HG03064 (cell line): ENCODE data around the gene NELL2.
"Not testable (repeated sequence)": the region's sequence is repeated elsewhere in the genome, so short reads cannot be mapped to it uniquely, and the experiment has no call there.

Experiments
- ATAC-seq: cut with Tn5 transposase; IDR thresholded peaks from one replicate; pipeline ENCODE4 v1.9.1; 2021; ENCODE audit warnings: low read depth; ENCODE audit not compliant: unreplicated experiment

NELL2 gene

DNA sequence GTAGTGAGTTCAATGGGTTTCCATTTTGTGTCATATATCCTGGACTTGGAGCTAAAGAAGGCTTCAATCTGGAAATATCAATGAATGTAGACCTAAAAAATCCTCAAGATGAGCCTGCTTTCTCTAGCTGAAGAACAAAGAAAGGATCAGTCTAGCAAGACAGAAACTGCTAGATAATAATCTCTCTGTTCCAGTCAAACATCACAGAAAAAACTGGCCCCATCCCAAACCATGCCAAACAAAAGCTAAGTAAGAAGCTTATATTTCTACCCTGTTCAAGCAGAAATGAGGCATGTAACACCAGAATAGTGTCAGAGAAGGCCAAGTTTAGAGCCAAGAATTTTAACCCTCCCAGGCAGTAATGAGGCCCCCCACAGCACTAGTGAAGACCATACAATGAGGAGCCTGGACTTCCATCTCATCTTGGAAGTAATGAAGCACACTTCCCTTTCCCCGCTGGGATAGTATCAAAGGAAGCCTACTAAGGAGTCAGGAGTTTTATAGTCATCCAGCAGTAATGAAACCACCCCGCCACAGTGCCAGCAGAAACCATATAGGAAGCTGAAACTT, 95.8 kb downstream of the NELL2 start:
- ATAC-seq: no peak

DNA sequence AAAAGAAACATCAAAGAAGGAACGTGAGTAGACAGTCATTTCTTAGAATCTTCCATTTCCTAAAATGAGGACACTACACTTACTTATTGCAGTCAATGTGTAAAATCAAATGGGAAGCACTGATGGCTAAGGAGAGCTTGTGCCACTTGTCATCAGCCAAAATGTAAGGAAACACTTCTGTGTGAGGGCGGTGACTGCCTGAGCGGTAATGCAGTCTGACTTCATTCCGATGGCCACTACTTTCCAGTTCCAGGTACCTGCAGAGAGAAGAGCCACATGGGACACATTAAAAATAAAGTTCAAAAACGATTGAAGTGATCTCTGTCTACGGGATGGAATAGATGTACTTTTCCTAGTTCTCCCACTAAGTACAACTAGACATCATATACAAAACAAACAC, 96.3 kb downstream of the NELL2 start:
- no peak for ATAC-seq

DNA sequence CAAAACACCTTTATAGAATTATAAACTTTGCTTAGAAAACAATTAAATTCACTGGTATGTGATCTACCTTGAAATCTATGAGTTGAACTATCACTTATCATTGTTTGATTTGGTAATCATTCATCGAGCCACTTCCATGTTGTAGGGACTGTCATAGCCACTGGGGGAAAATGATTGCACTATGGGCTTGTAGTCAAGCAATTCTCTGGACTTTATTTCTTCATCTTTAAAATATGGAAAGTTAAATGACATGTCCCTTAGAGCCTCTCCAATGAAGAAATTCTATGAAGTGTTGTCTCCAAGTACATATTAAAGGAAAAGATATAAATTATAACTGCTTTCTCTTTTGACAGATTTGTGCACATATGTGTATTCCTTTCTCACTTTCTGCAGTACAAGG, 97.3 kb downstream of the NELL2 start:
- no peak for ATAC-seq

DNA sequence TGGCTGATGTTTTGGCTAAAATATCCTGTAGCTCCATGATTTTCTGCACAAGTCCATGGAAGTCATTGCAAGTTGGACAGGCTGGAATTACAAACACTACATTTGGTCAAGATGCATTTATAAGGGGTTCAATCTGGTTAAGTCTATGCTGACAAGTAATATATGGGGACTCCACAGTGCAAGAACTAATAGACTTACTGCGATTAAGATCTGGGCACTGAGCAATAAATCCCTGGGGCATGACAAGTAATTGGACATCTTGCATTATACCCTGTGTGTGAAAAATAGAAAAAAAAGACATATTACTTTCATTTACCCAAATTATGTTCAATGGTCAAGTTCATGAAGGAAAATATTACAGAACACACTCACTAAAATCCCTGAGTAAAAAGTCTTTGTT, 99.1 kb downstream of the NELL2 start:
- no peak for ATAC-seq

DNA sequence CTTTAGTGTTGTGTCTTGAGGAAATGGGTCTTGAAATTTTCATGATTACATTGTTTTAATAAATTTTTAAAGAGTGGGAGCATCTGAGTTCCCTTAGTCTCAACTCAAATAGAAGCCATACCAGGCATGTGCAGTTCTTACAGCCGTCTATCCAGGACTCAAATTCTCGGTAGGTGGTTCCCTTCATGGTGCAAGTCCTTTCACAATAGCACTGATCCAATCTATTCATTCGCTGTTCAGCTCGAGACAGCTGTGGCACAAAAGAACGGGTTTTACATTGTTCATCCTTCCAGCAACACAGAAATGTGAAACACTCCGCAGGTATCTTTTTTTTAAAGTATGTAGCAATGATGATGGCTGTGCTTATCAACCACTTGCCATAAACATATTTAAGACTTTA, 100.2 kb downstream of the NELL2 start:
- no peak for ATAC-seq

DNA sequence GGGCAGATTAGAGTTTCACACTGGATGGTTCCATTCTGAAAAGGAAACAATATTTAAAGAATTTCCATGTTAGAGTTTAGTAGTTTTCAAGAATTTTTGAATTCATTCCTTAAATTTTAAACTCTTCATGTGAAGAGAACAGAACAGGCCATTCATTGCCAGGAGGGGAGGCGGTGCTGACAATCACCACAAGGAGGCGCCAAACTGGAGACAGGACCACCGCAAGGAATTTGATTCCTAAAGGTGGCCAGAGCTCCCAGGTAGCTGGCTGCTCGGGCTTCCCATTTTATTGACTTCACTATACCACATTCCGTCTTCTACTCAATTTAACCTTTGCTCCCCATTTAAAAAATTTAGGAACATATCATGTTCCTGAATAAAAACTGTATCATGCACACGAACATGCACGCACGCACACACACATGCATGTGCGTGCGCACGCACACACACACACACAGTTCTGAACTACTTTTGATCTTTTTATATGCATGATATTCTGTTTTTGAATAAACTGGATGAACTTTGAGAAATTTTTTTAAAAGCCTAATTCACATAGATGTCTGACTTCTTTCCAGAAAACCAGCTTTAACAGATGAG, 101.2 kb downstream of the NELL2 start:
- ATAC-seq: no peak

DNA sequence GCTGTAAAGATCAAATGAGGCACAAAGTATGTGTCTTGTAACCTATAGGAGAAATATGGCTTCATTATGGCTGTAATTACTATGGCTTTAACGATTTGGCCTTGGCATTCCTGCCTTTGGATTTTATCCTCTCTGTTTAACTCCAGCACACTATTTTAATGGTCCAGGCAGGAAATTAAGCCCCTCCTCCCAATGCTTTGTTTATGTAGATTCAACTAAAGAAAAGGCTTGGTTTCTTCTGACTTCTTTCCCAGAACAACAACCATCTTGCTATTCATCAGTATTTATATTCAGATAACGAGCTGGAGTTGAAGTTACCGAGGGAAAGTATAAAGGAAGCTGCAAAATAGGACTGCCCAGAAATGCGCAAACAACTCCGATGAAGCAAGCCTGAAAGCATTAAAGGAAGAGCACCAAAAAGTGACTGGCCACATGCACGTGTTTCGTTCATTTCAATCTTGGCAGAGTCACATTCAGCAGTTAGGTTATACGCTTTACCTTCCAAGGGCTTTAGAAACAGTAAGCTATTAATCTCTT, 104.6 kb downstream of the NELL2 start:
- no peak for ATAC-seq

DNA sequence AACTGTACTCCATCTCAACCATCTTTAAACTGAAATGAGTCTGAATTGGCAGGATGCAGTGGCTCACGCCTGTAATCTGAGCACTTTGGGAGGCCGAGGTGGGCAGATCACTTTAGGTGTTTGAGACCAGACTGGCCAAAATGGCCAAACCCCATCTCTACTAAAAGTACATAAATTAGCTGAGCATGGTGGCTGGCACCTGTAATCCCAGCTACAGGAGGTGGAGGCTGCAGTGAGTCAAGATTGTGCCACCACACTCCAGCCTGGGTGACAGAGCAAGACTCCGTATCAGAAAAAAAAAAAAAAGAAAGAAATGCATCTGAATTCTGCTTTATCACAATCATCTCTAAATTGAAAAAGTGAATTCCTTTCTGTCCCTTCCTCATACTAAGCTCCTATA, 110.3 kb downstream of the NELL2 start:
- ATAC-seq: no peak

DNA sequence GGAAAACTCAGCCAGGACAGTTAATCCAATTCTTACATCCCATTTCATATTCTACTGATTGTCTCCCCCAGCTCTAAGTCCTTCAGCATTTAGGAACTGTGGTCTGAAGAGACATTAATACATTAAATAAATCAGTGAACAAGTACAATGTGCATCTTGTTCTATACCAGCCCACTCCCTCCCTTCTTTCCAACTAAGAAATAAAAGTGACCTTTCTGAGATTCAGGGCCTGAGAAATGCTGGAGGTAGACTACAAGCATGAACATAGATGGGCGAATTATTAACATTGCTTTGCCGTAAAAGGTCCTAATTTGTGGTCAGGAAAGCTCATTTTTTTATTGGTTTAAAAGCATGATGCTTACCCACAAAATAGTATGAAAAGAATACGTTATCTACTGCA, 113.1 kb downstream of the NELL2 start:
- ATAC-seq: no peak

DNA sequence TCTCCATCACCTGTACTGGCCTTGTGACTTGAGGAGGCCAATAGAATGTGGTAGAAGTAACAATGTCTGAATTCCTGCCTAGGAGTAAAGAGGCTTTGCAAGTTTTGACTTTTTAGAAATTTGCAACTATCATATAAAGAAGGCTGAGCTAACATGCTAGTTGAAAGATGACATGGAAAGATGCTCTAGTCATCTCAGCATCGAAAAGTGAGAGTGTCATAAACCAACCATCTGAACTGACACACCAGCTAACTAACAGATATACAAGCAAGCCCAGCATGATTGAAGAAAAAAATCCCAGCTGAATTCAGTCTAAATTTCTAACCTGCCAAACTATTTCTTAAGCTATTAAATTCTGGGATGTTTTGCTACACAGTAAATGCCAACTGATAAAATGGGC, 116.8 kb downstream of the NELL2 start:
- ATAC-seq: no peak

DNA sequence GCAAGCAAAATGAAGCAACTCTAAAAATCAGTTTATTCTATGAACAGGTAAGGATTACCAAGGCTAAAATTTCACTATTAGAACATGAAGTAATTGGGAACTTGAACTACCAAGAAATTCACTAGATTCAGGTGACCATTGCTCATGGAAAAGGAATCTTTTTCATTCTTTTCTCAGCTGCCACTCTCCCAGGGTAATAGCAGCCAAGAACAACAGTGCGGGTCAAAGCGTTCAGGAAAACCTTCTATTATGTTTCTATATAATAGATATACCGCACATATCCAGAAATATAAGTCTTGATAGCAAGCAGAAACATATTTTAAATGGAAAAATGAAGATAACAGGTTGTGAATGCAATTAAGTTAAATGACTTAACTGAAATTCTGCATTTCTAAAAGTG, 125.6 kb downstream of the NELL2 start:
- ATAC-seq: no peak

DNA sequence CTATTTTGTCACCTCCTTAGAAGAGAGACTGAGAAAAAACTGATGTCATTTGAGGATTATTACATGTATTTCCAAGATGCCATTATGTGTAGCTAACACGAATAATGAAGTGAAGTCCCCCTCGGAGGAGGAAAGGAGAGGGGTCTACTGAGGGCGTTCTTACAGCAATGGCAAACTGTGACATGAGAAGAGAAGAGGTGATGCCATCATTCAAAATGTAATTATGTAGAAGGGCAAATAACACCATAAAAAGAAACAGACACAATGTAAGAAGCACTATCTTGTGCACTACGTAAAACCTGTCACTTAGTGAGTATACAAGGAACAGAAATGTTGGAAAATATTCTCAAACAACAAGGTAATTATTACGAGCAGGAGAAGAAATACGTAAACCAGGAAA, 126.5 kb downstream of the NELL2 start:
- no peak for ATAC-seq

DNA sequence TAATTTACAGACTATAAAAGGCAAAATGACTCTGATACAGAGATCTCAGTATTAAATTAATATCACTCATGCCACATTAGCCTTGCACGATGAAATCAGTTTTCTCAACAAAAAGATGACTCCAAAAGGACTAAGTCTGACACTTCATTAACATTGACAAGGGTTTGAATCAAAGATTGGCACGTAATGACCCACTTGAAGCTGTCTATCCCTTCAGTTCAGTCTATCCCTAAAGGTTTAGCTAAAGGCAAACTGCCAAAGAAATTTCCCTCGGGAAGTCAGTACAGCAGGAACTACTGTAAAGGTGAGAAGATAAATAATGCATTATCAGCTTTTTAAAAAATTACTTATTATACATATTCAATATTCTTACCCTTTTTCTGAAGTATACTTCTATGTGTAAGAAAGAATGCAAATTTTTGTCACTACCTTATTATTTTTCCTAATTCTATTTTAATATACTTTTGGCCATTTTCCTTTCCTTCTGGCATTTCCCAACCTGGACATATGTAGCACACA, 127.1 kb downstream of the NELL2 start:
- no peak for ATAC-seq

DNA sequence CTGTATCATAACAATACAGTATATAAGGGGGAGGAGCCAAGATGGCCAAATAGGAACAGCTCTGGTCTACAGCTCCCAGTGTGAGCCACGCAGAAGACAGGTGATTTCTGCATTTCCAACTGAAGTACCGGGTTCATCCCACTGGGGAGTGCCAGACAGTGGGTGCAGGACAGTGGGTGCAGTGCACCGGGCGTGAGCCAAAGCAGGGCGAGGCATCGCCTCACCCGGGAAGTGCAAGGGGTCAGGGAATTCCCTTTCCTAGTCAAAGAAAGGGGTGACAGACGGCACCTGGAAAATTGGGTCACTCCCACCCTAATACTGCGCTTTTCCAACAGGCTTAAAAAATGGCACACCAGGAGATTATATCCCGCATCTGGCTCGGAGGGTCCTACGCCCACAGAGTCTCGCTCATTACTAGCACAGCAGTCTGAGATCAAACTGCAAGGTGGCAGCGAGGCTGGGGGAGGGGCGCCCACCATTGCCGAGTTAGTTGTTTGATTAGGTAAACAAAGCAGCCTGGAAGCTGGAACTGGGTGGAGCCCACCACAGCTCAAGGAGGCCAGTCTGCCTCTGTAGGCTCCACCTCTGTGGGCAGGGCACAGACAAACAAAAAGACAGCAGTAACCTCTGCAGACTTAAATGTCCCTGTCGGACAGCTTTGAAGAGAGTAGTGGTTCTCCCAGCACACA, 134.7 kb downstream of the NELL2 start:
- not testable (repeated sequence) for ATAC-seq

DNA sequence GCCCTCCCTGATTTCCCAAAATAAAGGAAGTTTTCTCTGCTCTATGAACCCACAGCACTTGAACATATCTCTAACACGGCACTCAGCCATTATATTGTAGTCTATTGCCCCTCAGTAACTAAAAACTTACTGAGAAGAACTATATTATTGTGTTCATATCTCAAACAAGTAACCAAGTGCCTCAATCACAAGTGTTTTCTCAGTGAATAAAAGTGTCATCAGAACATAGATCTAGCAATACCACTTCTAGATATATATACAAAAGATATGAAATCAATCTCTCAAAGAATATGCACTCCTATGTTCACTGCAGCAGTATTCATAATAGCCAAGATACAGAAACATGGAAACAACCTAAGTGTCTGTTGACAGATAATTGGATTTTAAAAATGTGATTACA, 138.1 kb downstream of the NELL2 start:
- no peak for ATAC-seq

DNA sequence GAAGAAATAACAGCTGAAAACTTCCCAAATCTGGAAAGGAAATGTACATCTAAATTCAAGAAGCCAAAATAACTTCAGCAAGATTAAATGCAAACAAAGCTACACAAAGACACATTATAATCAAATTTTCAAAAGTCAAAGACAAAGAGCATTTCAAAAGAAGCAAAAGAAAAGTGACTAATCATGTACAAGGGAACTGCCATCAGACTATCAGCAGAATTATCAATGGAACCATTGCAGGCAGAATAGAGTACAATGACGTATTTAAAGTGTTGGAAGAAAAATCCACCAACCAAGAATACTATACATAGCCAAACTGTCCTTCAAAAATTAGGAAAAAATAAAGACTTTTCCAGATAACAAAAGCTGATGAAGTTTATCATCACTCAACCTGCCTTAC, 147.5 kb downstream of the NELL2 start:
- ATAC-seq: no peak

DNA sequence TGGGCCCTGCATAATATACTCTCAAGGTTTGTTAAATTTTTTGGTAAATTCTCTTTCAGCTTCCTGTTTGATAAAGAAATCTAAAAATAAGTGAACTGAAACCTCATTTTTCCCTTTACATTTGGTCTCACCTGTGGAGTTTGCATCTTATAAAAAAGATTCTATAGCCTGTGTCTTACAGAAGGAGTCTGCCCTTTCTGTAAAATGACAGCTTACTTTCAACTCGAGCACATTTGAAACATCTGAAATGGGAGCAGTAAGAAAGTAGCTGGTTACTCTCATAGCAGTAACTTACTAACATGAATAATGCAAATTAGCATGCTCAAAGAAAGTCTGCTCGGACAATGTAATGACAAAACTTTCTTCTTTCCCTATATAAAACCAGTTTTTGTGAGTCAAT, 155.8 kb downstream of the NELL2 start:
- no peak for ATAC-seq

DNA sequence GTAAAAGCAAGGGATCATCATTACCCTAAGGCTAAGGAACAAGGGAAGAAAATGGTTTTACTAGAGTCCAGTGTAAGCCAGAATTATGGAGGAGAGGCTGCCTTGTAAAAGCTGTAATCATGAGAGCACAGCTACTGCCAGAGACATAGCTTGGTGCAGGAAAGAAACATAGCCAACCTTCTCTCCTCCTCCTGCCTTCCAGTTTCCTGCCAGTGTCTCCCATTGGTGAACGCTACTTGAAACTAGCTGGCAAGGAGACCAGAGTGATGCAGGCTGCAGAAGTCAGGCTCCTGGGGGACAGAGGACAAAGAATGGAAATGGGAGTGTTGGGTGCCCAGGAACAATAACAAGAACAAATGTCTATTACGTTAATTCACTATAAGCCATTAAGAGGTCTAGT, 158.5 kb downstream of the NELL2 start:
- no peak for ATAC-seq

DNA sequence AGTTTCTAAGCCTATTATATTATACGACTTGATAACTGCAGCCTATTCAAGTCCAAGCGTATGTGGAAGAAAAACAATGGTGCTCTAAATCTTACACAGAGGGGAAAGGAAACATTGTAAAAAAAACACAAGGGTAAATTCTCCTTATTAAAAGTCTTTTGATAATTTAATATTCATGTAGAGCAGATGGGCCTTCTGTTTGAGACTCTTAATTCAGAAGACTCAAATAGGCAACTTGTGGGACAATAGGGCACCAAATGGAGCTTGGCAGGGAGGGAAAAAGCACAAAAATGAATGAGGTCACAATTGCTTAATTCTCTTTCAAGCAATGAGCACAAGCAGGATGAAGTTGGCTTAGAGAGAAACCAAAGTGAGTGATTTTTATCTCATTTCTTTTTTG, 159.4 kb downstream of the NELL2 start:
- no peak for ATAC-seq

DNA sequence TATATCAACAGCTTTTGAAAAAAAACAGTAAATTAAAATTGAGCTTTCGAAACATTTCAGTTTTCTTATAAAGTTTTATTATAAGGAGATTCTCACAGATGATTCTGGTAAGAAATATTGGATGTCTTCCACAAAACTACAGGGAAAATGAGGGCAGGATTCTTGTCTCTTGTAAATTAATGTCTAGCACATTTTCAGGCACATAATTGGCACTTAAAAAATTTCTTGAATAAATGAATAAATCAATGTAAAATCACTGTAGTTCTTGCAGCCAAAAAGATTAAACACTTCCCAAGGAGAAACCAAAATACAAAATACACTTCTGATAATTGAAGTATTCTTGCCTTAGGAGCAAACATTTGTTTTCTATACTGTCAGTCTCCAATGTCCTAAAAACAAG, 164.4 kb downstream of the NELL2 start:
- ATAC-seq: no peak

DNA sequence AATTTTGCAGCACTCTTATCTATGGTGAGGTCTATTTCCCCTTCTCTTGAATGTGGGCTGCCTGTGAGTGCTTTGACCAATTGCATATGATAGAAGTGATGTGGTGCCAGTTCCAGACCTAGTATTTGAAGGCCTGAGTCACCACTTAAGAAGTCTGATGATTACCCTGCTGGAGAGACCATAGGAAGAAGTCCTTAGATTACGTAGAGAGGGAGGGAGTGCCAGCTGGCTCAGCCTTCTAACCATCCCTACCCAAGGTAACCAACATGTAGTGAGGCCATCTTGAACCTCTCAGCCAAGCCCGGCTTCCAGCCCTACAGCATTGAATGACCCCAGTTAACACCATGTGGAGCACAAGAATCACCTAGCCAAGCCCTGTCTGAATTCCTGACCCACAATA, 166.9 kb downstream of the NELL2 start:
- ATAC-seq: no peak

DNA sequence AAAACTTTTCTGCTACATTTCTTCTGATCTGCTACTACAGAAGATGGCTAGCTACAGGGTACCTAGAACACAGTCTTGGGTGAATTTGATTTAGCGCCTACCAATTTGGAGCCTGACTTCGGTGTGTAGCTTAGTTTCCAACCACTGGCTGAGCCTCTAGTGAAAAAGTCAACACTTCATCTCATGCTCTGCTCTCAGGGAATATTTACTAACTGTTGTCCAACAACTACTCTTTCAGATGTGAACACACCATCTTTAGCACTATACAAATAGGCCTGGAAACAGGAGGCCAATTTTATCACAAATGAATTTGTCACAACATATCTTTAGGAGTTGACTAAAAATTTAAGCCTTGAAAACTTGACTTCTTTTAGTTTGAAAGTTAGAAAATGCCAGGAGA, 167.9 kb downstream of the NELL2 start:
- ATAC-seq: no peak
